HG03558 (cell line): ENCODE data around the gene LOXL3.
A peak's percentile ranks its signal among the peaks of the same experiment; 100 is the strongest.
"Not testable (repeated sequence)": the region's sequence is repeated elsewhere in the genome, so short reads cannot be mapped to it uniquely, and the experiment has no call there.

Experiments
- ATAC-seq: cut with Tn5 transposase; IDR thresholded peaks from one replicate; pipeline ENCODE4 v1.9.1; 2021; ENCODE audit warnings: moderate number of reproducible peaks; ENCODE audit not compliant: unreplicated experiment; ENCODE audit errors: extremely low read depth

LOXL3 gene

GRCh38 chr2:74498500-74499266 is 55.1 kb downstream of the LOXL3 start:
- no peak for ATAC-seq

GRCh38 chr2:74497777-74498499 is 55.8 kb downstream of the LOXL3 start:
- ATAC-seq, result no peak

DNA sequence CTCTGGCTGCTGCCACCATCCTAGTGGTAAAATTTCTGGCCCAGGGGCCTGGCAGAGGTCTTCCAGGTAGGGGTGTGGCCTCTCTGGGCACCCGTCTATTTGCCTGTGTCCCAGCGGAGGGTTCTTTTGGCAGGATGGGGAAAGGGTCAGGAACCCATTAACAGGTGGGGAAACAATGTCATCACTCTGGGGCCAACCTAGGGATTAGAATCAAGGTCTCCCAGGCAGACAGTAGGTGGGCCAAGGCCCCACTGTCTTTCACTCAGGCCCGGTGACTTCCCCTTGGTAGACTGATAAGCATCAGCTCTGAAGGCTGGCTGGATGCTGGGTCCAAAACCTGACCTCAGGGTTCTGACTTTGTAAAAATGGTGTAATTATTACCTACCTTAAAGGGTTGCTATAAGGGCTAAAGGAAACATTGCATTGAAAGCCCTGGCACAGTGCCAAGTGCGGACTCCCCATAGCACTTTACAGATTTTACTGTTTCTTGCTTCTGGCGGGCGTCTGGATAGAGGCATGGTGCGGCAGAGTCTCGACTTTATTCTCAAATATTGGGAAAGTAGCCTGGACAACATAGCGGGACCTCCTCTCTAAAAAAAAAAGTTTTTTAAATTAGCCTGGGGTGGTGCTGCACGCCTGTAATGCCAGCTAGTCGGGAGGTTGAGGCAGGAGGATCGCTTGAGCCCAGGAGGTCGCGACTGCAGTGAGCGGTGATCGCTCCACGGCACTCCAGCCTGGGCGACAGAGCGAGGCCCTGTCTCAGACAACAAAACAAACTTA is 56.6 kb downstream of the LOXL3 start:
- no peak for ATAC-seq

- ATAC-seq, result no peak
Observed at GRCh38 chr2:74495440-74495839, 58.3 kb downstream of the LOXL3 start.

- no peak for ATAC-seq
Observed at GRCh38 chr2:74493546-74493945, 60.2 kb downstream of the LOXL3 start.

- ATAC-seq, result no peak
Observed at GRCh38 chr2:74491648-74492544, 61.8 kb downstream of the LOXL3 start.

DNA sequence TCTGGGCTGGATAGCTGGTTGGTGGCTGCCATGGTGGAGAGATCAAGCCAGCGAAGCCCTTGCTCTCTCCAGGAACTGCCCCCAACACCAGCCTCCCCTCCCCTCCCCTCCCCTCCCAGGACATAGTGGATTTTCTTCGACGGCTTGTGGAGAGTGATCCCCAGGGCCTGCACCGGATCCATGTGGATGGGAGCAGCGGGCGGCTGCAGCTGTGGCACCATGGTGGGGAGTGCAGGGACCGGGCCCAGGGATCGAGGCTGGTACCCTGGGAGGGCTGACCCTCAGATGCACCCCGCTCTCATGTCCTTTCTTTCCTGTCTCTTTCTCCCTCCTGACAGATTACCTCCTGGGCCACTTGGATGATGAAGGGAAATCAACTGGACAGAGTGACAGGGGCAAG is 63.8 kb downstream of the LOXL3 start:
- ATAC-seq, result no peak

DNA sequence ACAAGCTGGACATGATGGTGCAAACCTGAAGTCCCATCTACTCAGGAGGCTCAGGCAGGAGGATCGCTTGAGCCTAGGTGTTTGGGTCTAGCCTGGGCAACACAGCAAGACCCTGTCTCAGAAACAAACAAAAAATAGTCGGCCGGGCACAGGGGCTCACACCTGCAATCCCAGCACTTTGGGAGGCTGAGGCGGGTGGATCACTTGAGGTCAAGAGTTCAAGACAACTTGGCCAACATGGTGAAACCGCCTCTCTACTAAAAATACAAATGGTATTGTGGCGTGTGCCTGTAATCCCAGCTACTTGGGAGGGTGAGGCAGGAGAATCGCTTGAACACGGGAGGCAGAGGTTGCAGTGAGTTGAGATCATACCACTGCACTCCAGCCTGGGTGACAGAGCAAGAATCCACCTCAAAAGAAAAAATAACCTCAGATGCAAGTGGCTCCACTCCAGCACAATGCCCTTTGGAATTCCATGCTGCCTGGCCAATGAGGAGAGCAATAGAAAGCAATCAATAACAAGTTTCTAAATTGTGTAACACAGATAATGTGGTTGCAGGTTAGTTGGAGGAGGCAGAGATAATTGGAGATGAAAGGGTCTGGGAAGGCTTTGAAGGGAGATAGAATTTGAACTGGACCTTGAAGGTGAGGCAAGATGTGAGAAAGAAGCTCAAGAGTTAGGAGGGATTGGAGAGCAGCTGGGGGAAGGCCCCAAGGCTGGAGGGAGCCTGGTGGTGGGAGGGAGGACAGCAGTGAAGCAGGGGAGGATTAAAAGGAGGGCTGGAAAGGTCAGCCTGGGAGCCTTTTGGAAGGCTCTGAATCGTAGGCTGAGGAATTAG is 64.9 kb downstream of the LOXL3 start:
- ATAC-seq, result no peak

DNA sequence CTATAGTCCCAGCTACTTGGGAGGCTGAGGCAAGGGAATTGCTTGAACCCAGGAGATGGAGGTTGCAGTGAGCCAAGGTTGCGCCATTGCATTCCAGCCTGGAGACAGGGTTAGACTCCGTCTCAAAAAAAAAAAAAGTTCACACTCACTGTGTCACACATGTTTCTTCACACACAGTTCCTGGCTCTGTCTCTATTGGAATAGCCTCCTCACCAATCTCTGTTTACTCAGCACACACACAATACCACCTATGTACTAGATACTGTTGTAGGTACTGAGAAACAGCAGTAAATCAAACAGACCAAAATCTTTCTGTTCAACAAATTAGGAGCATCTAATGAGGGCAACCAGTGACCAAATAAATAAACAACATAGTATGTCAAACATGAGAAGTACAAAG is 67.6 kb downstream of the LOXL3 start:
- ATAC-seq, result no peak

GRCh38 chr2:74483675-74484164 is 70.0 kb downstream of the LOXL3 start:
- not testable (repeated sequence) for ATAC-seq

- ATAC-seq, result peak; percentile 56
Observed at GRCh38 chr2:74482801-74483674, 70.7 kb downstream of the LOXL3 start, which contains the start of the genes CCDC142 and TTC31. CCDC142 (minus strand) TSS chr2:74482998; CDS start chr2:74482837, 161 bp downstream. TTC31 (plus strand) TSS chr2:74483081; CDS start chr2:74483096, 15 bp downstream.
